Stomach (tissue), 4 donors: ENCODE results near the gene CTSH.

Source experiments
- CTCF ChIP-seq, 7 experiments: fragments of 450-650 bp in 4 of 7; fragments of 200-600 bp in 3 of 7; sonication (generic) in 3 of 7; IDR thresholded peaks; one replicate each; pipeline ENCODE4 v1.5.1; 2016 to 2019; ENCODE audit warnings: antibody characterized with exemption in 7 of 7, control low read depth in 2 of 7, mild to moderate bottlenecking in 1 of 7
- POLR2A ChIP-seq, 4 donors: fragments of 450-650 bp; IDR thresholded peaks; one replicate each; pipeline ENCODE4 v1.6.1; 2016; ENCODE audit warnings: antibody characterized with exemption in 4 of 4, control low read depth in 2 of 4, mild to moderate bottlenecking in 1 of 4, moderate library complexity in 1 of 4
- POLR2AphosphoS5 ChIP-seq, 3 donors: sonication (generic); formaldehyde crosslinking; IDR thresholded peaks; one replicate each; pipeline ENCODE4 v1.6.1; 2016; ENCODE audit warnings: antibody characterized with exemption in 3 of 3

- no peak for TF ChIP-seq POLR2A (IDR thresholded peaks at IDR 0.05)
- TF ChIP-seq CTCF (IDR thresholded peaks at IDR 0.05): no peak
- TF ChIP-seq POLR2AphosphoS5 (IDR thresholded peaks at IDR 0.05): no peak
Observed at GRCh38 chr15:78878356-78878755, 66.5 kb downstream of the CTSH start.
